ENCODE results near the gene TRIM21. TPM values are rescaled to one million over a fixed set of nuclear protein-coding genes. Genes with fewer than 3 reads are reported as not detected.
"Not testable (repeated sequence)": the region's sequence is repeated elsewhere in the genome, so short reads cannot be mapped to it uniquely, and the experiment has no call there.

Gene TRIM21
- total RNA-seq, 1 donor from 2014 or later, result 19.3 TPM

GRCh38 chr11:4418403-4418802, 24.9 kb upstream of the TRIM21 start:
- DNase-seq (ENCODE audit: extremely low spot score, unreplicated experiment), result no peak
- Mint-ChIP-seq H3K9me3 (ENCODE audit: unreplicated experiment) (no peaks in the 10 kb centered on the region), H3K4me3 (ENCODE audit: unreplicated experiment) (no peak overlapping the region), H3K27me3 (ENCODE audit: unreplicated experiment) (peaks cover 14% of the 10 kb centered on the region), H3K27ac (ENCODE audit: unreplicated experiment) (no peak overlapping the region), H3K36me3 (ENCODE audit: unreplicated experiment) (no peaks in the 10 kb centered on the region), H3K4me1 (ENCODE audit: unreplicated experiment) (no peaks in the 10 kb centered on the region)
- no peak for TF ChIP-seq CTCF (IDR thresholded peaks at IDR 0.05)

- no peak for TF ChIP-seq CTCF (IDR thresholded peaks at IDR 0.05)
- Mint-ChIP-seq H3K9me3 (ENCODE audit: unreplicated experiment) (no peaks in the 10 kb centered on the region), H3K4me1 (ENCODE audit: unreplicated experiment) (no peaks in the 10 kb centered on the region), H3K4me3 (ENCODE audit: unreplicated experiment) (no peak overlapping the region), H3K36me3 (ENCODE audit: unreplicated experiment) (no peaks in the 10 kb centered on the region), H3K27me3 (ENCODE audit: unreplicated experiment) (peaks cover 18% of the 10 kb centered on the region), H3K27ac (ENCODE audit: unreplicated experiment) (no peak overlapping the region)
- DNase-seq (ENCODE audit: extremely low spot score, unreplicated experiment), result no peak
Observed at GRCh38 chr11:4416816-4417215, 23.3 kb upstream of the TRIM21 start.

- no peaks in the 10 kb centered on the region for H3K9me3 Mint-ChIP-seq (ENCODE audit: unreplicated experiment)
- no peak for TF ChIP-seq CTCF (IDR thresholded peaks at IDR 0.05)
- H3K27ac Mint-ChIP-seq (ENCODE audit: unreplicated experiment), result no peak overlapping the region
- no peak for DNase-seq (ENCODE audit: extremely low spot score, unreplicated experiment)
- H3K27me3 Mint-ChIP-seq (ENCODE audit: unreplicated experiment), result peaks cover 18% of the 10 kb centered on the region
- H3K36me3 Mint-ChIP-seq (ENCODE audit: unreplicated experiment), result no peaks in the 10 kb centered on the region
- H3K4me3 Mint-ChIP-seq (ENCODE audit: unreplicated experiment), result no peak overlapping the region
- H3K4me1 Mint-ChIP-seq (ENCODE audit: unreplicated experiment), result no peaks in the 10 kb centered on the region
Observed at GRCh38 chr11:4416306-4416705, 22.8 kb upstream of the TRIM21 start.

GRCh38 chr11:4406206-4406605, 12.7 kb upstream of the TRIM21 start:
- not testable (repeated sequence) for H3K27me3 Mint-ChIP-seq (ENCODE audit: unreplicated experiment); H3K4me1 Mint-ChIP-seq (ENCODE audit: unreplicated experiment); H3K9me3 Mint-ChIP-seq (ENCODE audit: unreplicated experiment); H3K4me3 Mint-ChIP-seq (ENCODE audit: unreplicated experiment); H3K27ac Mint-ChIP-seq (ENCODE audit: unreplicated experiment); DNase-seq (ENCODE audit: extremely low spot score, unreplicated experiment); H3K36me3 Mint-ChIP-seq (ENCODE audit: unreplicated experiment)

- peak overlapping the region; percentile 88 for H3K4me3 Mint-ChIP-seq (ENCODE audit: unreplicated experiment)
- no peak for DNase-seq (ENCODE audit: extremely low spot score, unreplicated experiment)
- peaks cover 15% of the 10 kb centered on the region for H3K27me3 Mint-ChIP-seq (ENCODE audit: unreplicated experiment)
- H3K27ac Mint-ChIP-seq (ENCODE audit: unreplicated experiment), result no peak overlapping the region
- peaks cover 13% of the 10 kb centered on the region for H3K4me1 Mint-ChIP-seq (ENCODE audit: unreplicated experiment)
- no peak for TF ChIP-seq CTCF (IDR thresholded peaks at IDR 0.05)
- H3K36me3 Mint-ChIP-seq (ENCODE audit: unreplicated experiment), result peaks cover 29% of the 10 kb centered on the region
- H3K9me3 Mint-ChIP-seq (ENCODE audit: unreplicated experiment), result peaks cover 21% of the 10 kb centered on the region
Observed at GRCh38 chr11:4393858-4394223, 339 bp upstream of the TRIM21 start.

- H3K27me3 Mint-ChIP-seq (ENCODE audit: unreplicated experiment), result no peaks in the 10 kb centered on the region
- no peak overlapping the region for H3K27ac Mint-ChIP-seq (ENCODE audit: unreplicated experiment)
- H3K4me3 Mint-ChIP-seq (ENCODE audit: unreplicated experiment), result no peak overlapping the region
- DNase-seq (ENCODE audit: extremely low spot score, unreplicated experiment), result no peak
- TF ChIP-seq CTCF (IDR thresholded peaks at IDR 0.05), result no peak
- H3K9me3 Mint-ChIP-seq (ENCODE audit: unreplicated experiment), result peaks cover 11% of the 10 kb centered on the region
- H3K36me3 Mint-ChIP-seq (ENCODE audit: unreplicated experiment), result peaks cover 71% of the 10 kb centered on the region
- peaks cover 10% of the 10 kb centered on the region for H3K4me1 Mint-ChIP-seq (ENCODE audit: unreplicated experiment)
Observed at GRCh38 chr11:4388221-4388620, 5.3 kb downstream of the TRIM21 start.
